GM12872 (cell line): ENCODE data around the gene SREK1.

Experiments
- CTCF ChIP-seq: IDR thresholded peaks from 3 replicates; pipeline ENCODE4 v1.5.1; 2011; ENCODE audit warnings: low read depth, mild to moderate bottlenecking, low read length, moderate library complexity; ENCODE audit not compliant: insufficient read depth

Gene SREK1

GRCh38 chr5:66207800-66208561 lies 63.9 kb downstream of the SREK1 start:
- TF ChIP-seq CTCF: no peak

GRCh38 chr5:66209350-66209749 lies 65.2 kb downstream of the SREK1 start:
- 0 out of 3 replicates have a peak, but pooled peaks have one; percentile 12 for TF ChIP-seq CTCF

GRCh38 chr5:66209794-66210193 lies 65.7 kb downstream of the SREK1 start:
- TF ChIP-seq CTCF: no peak

- TF ChIP-seq CTCF: no peak
Measured at GRCh38 chr5:66213533-66213932, 69.4 kb downstream of the SREK1 start.

- no peak for TF ChIP-seq CTCF
Measured at GRCh38 chr5:66222455-66222854, 78.4 kb downstream of the SREK1 start.

- peak; percentile 35; the same call in 2 of the 3 replicates for TF ChIP-seq CTCF
Measured at GRCh38 chr5:66223637-66224036, 79.5 kb downstream of the SREK1 start.

- TF ChIP-seq CTCF: no peak
Measured at GRCh38 chr5:66224274-66224673, 80.2 kb downstream of the SREK1 start.
